ENCODE data around the gene CHID1. TPM values are rescaled to one million over a fixed set of nuclear protein-coding genes. Genes with fewer than 3 reads are reported as not detected.

The CHID1 gene
- total and polyA plus RNA-seq, 2 of the 8 experiments (the other 6 are each of a cell fraction or from before 2014, with no cell fraction given), result 81.2 to 88.5 TPM

DNA sequence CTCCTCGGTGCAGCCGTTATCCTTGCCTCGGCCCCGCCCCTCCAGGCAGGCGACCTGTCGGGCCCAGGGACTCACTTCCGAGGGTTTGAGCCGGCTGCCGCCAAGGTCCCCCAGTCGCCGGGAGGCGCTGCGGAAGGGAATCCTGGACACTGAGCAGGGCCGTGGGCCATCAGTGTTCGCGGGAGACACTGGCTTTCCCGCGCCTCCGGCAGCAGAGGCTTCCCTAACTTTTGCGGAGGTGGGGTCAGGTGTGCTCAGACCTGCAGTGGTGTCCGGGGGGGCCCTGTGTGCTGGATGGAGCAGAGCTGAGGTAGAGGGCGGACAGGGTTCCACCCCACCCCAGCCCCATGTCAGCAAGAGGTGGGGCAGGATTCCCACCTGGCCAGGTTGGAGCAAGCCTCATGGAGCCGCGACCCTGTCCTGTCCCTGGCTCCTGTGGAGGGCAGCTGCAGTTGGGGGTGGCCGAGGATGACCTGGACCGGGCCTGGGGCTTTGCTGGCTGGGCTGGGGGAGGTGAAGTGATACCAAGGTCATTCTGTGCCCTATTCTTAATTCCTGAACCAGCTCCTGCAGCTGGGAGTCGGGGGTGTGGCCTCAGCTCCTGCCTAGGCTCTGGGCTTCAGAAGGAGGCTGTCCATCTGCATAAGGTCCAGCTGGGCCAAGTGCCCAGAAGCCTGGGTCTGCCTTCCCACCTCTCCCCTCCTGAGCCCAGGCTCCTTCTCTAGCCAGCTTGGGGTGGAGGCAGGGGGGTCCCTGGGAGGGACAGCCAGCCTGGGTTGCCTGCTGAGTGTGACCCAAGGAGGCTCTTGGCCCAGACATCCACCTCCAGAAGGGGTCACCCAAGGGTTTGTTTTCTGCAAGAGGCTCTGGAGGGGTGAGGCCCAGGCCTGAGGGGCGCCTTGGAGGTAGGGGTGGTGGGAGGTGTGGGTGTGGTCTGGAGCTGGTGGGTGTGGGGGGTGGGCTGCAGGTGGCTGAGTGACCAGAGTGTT is 59.5 kb downstream of the CHID1 start:
- 22% methylated on average over 27 of the region's 28 CpGs; no CpG with 5 or more reads in 1 of the 2 experiments for WGBS, 2 experiments (ENCODE audit: extremely low coverage in 1 of 2, insufficient coverage in 1 of 2, insufficient read length in 1 of 2, insufficient replicate concordance in 2 of 2, low coverage in 1 of 2, low lambda C conversion rate in 2 of 2, missing lambda C conversion rate in 1 of 2)
- TF ChIP-seq GABPA (IDR thresholded peaks at IDR 0.05; ENCODE audit: borderline replicate concordance, insufficient read depth, low read length) (peak; percentile 59; the same call in 1 of the 2 replicates), TAF7 (optimal IDR thresholded peaks at IDR 0.05; ENCODE audit: borderline replicate concordance, low read depth, low read length) (peak; percentile 21), CHD2 (IDR thresholded peaks at IDR 0.05; ENCODE audit: low read length) (no peak), POLR2AphosphoS5 (IDR thresholded peaks at IDR 0.05; ENCODE audit: low read depth, low read length) (0 out of 2 replicates have a peak, but pooled peaks have one; percentile 30), RXRA (IDR thresholded peaks at IDR 0.05; ENCODE audit: insufficient read depth, low read depth, low read length) (0 out of 2 replicates have a peak, but pooled peaks have one; percentile 75), BRCA1 (IDR thresholded peaks at IDR 0.05; ENCODE audit: low read depth, low read length) (no peak), HDAC2 (IDR thresholded peaks at IDR 0.05; ENCODE audit: borderline replicate concordance in 1 of 2, low read depth in 2 of 2, low read length in 2 of 2) (no peak), MAFK (IDR thresholded peaks at IDR 0.05; ENCODE audit: low read depth, low read length) (no peak), EGR1 (IDR thresholded peaks at IDR 0.05; ENCODE audit: borderline replicate concordance, low read depth, low read length) (no peak)

More for the DNA sequence above, 59.5 kb downstream of the CHID1 start:
- Histone ChIP-seq H2AFZ (ENCODE audit: low read length) (no peak overlapping the region), H3K4ac (replicated peaks; ENCODE audit: insufficient read length, low read depth, low read length) (no peak overlapping the region), H2BK15ac (ENCODE audit: low read length) (no peak overlapping the region; the same call in 1 of the 2 replicates), H3K36me3 (ENCODE audit: control insufficient read depth in 2 of 4, insufficient read depth in 4 of 4, low read length in 3 of 4) (no peaks in the 10 kb centered on the region), H3K79me2 (ENCODE audit: control insufficient read depth in 1 of 2, insufficient read depth in 2 of 2, low read length in 2 of 2) (peaks cover 0 to 1% of the 10 kb centered on the region in 2 experiments; a peak in 1 of 4 replicates), H4K5ac (ENCODE audit: insufficient read length, low read depth, low read length) (no peak overlapping the region), H3K9ac (replicated peaks in 1 of 4; ENCODE audit: extremely low read depth in 1 of 4, low read depth in 3 of 4, low read length in 3 of 4) (0 out of 7 replicates have a peak overlapping the region, but pooled peaks of 1 of the 4 experiments have one; percentile 13), H3K4me1 (replicated peaks in 1 of 4; ENCODE audit: control insufficient read depth in 3 of 4, insufficient read depth in 4 of 4, low read length in 3 of 4) (peaks cover 0 to 35% (median 19%) of the 10 kb centered on the region in 4 experiments; a peak in 6 of 7 replicates), H3K9me3 (ENCODE audit: insufficient read depth in 2 of 2, low read depth in 1 of 2, low read length in 1 of 2) (no peaks in the 10 kb centered on the region), H3K4me3 (ENCODE audit: extremely low read depth in 1 of 4, insufficient read depth in 2 of 4, low read depth in 3 of 4, low read length in 4 of 4) (peak overlapping the region; percentile 38 to 69 (median 55)), H3K23ac (ENCODE audit: insufficient read length) (no peak overlapping the region), H3K27ac (ENCODE audit: low read depth, low read length) (no peak overlapping the region), H2BK5ac (ENCODE audit: low read depth, low read length) (no peak overlapping the region), H2BK20ac (ENCODE audit: low read length) (no peak overlapping the region), H4K20me1 (replicated peaks in 1 of 2; ENCODE audit: control insufficient read depth in 1 of 2, insufficient read depth in 2 of 2, low read length in 2 of 2) (peaks cover 17 to 44% of the 10 kb centered on the region in 2 experiments), H3K4me2 (ENCODE audit: insufficient read depth in 1 of 2, low read depth in 2 of 2, low read length in 2 of 2) (peak overlapping the region; percentile 67 to 86), H4K8ac (ENCODE audit: extremely low read depth, insufficient read depth, low read length) (no peak overlapping the region), H2AK5ac (ENCODE audit: low read depth, low read length) (no peak overlapping the region), H3K18ac (ENCODE audit: extremely low read depth, low read length) (peak overlapping the region; percentile 32), H4K91ac (replicated peaks; ENCODE audit: insufficient read length, low read length) (no peak overlapping the region), H3K56ac (replicated peaks; ENCODE audit: insufficient read length, low read depth, low read length) (no peak overlapping the region), H2BK12ac (ENCODE audit: low read depth, low read length) (no peak overlapping the region), H3K79me1 (ENCODE audit: low read depth, low read length) (peaks cover 2% of the 10 kb centered on the region; the same call in 1 of the 2 replicates), H2BK120ac (replicated peaks; ENCODE audit: low read depth, low read length) (no peak overlapping the region), H3K23me2 (ENCODE audit: low read depth, low read length) (peaks cover 18% of the 10 kb centered on the region; the same call in 1 of the 2 replicates), H3K14ac (ENCODE audit: insufficient read length) (no peak overlapping the region), H3K27me3 (replicated peaks in 1 of 4; ENCODE audit: control insufficient read depth in 3 of 4, extremely low read depth in 1 of 4, insufficient read depth in 3 of 4, low read length in 3 of 4) (peaks cover 0 to 2% (median 0%) of the 10 kb centered on the region in 4 experiments; a peak in 5 of 7 replicates)
- ChIA-PET CTCF (ENCODE audit: partially characterized antibody) (interaction anchor here (0.7 to 5.4 kb wide), 14 partner anchors 10 to 203 kb away, joined by 3 to 35 read pairs (median 4); no protein-coding TSS in a partner anchor), POLR2A (ENCODE audit: partially characterized antibody) (interaction anchor here (0.6 to 13.8 kb wide), 12 partner anchors 9 to 371 kb away, joined by 3 to 234 read pairs (median 4); partner anchors contain the start of genes CD151, PIDD1, POLR2L and TSPAN4)
- FAIRE-seq, result no peak
- peak in 1 of 2 experiments; percentile 76 for DNase-seq (ENCODE audit: low read depth in 1 of 2, low spot score in 2 of 2)
